Measurements from ENCODE around the gene JAM2.

DNA sequence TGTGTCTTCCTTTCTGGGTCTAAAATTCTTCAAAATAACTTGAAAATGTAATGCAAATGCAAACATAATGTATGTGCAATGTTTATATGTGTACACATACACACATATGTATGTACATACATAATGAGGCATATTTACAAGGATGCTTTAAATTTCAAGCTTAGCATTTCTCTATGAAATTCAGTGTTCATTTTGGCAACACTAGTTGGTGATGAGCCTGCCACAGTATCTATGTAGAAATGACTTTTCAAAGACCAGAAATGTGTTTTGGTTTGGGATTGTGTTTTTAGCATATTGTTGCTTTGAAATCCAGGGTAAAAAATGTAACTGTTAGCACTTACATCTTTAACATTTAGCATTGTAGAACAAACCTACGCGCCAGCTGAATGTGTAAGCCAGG lies 105.8 kb downstream of the JAM2 start:
- TF ChIP-seq, protein P1, sequence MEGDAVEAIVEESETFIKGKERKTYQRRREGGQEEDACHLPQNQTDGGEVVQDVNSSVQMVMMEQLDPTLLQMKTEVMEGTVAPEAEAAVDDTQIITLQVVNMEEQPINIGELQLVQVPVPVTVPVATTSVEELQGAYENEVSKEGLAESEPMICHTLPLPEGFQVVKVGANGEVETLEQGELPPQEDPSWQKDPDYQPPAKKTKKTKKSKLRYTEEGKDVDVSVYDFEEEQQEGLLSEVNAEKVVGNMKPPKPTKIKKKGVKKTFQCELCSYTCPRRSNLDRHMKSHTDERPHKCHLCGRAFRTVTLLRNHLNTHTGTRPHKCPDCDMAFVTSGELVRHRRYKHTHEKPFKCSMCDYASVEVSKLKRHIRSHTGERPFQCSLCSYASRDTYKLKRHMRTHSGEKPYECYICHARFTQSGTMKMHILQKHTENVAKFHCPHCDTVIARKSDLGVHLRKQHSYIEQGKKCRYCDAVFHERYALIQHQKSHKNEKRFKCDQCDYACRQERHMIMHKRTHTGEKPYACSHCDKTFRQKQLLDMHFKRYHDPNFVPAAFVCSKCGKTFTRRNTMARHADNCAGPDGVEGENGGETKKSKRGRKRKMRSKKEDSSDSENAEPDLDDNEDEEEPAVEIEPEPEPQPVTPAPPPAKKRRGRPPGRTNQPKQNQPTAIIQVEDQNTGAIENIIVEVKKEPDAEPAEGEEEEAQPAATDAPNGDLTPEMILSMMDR (IDR thresholded peaks at IDR 0.05) = no peak
- TF ChIP-seq POLR2A (IDR thresholded peaks at IDR 0.05) (no peak), EP300 (IDR thresholded peaks at IDR 0.05) (no peak), POLR2AphosphoS5 (IDR thresholded peaks at IDR 0.05) (no peak)
